HG03521 (cell line): ENCODE measurements around the gene COL6A2.
"Not testable (repeated sequence)": the region's sequence is repeated elsewhere in the genome, so short reads cannot be mapped to it uniquely, and the experiment has no call there.

ENCODE experiments used
- ATAC-seq: cut with Tn5 transposase; IDR thresholded peaks from one replicate; pipeline ENCODE4 v1.9.1; 2021; ENCODE audit warnings: mild to moderate bottlenecking, moderate library complexity; ENCODE audit not compliant: unreplicated experiment

The COL6A2 gene

GRCh38 chr21:46139686-46140085, 41.8 kb downstream of the COL6A2 start:
- ATAC-seq = no peak

GRCh38 chr21:46140352-46141003, 42.6 kb downstream of the COL6A2 start:
- not testable (repeated sequence) for ATAC-seq

- ATAC-seq = no peak
These were observed 44.1 kb downstream of the COL6A2 start for GRCh38 chr21:46141767-46142581.

- ATAC-seq = no peak
These were observed 44.9 kb downstream of the COL6A2 start for GRCh38 chr21:46142582-46143473.

GRCh38 chr21:46144464-46145070, 46.7 kb downstream of the COL6A2 start:
- no peak for ATAC-seq

GRCh38 chr21:46145159-46145839, 47.4 kb downstream of the COL6A2 start:
- ATAC-seq = no peak

- no peak for ATAC-seq
These were observed 48.2 kb downstream of the COL6A2 start for GRCh38 chr21:46145840-46146691.

- no peak for ATAC-seq
These were observed 48.9 kb downstream of the COL6A2 start for GRCh38 chr21:46146856-46147255.

GRCh38 chr21:46147429-46147828, 49.5 kb downstream of the COL6A2 start:
- not testable (repeated sequence) for ATAC-seq

- no peak for ATAC-seq
These were observed 50.2 kb downstream of the COL6A2 start for GRCh38 chr21:46148106-46148505.

GRCh38 chr21:46149205-46149901, 51.4 kb downstream of the COL6A2 start:
- no peak for ATAC-seq

- no peak for ATAC-seq
These were observed 52.2 kb downstream of the COL6A2 start for GRCh38 chr21:46150073-46150472.

- ATAC-seq = no peak
These were observed 52.7 kb downstream of the COL6A2 start for GRCh38 chr21:46150491-46151121.

- ATAC-seq = no peak
These were observed 53.5 kb downstream of the COL6A2 start for GRCh38 chr21:46151261-46151988.

- ATAC-seq = no peak
These were observed 54.3 kb downstream of the COL6A2 start for GRCh38 chr21:46151989-46152926.

- no peak for ATAC-seq
These were observed 55.0 kb downstream of the COL6A2 start for GRCh38 chr21:46152927-46153246.
